HG02678 (cell line): ENCODE results near the gene CCDC70.

Source experiments
- ATAC-seq: cut with Tn5 transposase; IDR thresholded peaks from one replicate; pipeline ENCODE4 v1.9.1; 2021; ENCODE audit warnings: mild to moderate bottlenecking, moderate library complexity; ENCODE audit not compliant: unreplicated experiment

The CCDC70 gene

DNA sequence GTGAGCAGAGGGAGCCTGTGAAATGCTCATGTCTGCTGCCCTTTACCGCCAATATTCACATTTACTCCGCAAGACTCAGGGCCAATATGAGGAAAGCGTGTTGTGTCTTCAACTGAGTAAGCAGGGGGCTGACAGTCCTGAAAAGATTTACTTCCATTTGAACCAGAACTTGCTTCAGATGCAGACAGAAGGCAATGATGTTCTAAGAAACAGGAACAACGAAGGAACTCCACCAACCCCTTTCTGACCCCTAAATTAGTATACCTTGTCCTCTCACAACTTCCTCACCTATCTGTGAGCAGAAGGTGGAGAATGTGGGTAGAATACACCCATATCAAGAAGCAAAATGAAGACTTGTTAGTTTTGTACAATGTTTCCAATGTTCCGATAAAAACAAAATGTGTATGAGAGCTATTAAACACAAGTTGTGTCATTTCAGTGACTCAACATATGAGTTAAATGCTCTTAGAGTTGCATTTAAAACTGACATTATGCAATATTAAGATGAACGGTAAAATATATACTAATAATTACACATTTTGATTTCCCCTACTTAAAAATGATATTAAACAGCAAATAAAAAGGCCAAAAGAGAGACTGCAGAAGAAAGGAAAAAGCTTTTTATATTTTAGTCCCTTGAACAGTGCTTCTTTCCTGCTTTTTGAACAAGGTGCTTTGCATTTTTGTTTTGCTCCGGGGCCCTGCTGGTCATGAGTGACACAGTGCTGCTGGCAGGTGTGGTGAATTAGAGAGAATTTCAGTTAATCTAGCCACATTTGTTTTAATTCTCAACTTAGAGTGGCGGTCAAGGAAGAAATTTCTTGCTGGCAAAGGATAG, 32.8 kb upstream of the CCDC70 start:
- no peak for ATAC-seq

DNA sequence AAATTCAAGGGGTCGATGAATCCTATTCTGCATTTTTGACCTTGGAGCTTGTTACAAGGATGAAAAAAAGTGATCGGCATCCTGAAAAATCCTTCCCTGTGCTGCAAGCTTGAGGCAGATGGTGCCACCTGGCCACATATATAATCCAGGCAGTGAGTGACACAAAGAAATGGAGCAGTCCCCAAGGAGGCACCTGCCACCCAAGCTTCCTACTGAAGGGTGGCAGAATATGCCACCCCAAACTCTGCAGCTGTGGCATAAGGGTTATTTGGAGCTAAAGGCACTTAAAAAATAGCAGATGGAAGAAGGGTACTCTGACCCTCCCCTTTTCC, 32.2 kb upstream of the CCDC70 start:
- ATAC-seq: no peak

DNA sequence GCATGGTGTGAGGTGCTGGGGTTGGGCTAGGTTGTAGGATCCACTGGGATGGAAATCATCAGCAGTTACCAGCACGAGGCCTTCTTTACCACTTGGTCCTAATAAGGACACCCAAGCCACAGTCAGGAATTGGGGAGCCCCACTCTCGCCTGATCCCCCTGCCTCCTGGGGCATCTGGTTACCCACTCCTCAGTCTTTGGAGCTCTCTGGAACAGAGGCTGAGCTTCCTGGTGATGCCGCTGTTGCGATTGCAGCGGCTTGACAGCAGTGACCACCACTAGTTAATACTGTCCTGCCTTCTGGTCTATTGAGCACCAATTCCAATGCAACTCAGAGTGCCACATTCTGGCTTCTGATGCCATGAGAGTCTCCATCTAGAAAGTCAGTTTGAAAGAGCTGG, 30.2 kb upstream of the CCDC70 start:
- ATAC-seq: no peak

DNA sequence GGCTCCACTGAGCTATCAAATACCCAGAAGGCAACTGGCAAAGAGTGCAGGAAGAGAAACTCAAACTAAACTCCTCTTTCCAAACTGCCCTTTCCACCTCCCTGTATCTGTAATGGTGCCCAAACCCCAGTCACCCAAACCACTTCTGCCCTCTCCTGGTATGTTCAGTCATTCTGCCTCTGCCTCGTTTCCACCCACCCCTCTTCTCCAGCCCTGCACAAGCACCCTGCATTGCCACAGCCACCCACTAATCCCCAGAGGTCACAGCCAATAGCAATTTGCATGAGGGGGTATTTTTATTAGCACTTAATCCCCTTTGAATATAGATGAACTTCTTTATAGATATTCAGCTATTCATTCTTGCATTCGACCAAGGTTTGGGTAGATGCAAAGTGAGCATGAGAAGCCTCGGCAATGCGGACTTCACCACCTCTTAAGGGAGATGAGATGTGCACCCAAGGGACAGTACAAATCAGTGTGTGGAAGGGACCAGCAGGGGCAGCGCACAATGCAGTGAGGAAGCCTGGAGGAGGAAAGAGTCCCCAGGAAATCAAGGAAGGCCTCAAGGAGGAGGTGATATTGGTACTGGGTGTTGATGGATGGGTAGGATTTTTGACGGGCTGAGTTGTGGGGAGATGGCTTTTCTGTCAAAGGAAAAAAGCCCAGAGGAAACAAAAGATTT, 29.2 kb upstream of the CCDC70 start:
- ATAC-seq: peak; percentile 81

DNA sequence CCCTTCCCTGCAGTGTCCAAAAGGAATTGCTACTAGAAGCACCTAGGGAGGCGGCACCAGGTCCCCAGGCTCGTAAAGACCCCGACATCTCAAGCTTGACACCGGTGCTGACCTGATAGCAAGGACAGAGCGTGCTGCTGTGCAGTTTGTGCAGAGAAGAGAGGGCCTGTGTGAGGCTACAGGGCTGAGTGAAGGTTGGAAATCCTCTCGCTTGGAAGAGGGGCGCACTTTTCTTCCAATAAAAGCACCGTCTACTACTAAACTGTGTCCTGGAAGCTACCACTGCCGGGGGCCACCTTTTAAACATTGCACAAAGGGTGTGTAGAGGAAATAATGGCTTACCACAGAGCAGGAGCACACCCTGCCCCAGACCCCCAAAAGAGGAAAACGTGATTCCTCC, 27.8 kb upstream of the CCDC70 start:
- ATAC-seq: no peak

DNA sequence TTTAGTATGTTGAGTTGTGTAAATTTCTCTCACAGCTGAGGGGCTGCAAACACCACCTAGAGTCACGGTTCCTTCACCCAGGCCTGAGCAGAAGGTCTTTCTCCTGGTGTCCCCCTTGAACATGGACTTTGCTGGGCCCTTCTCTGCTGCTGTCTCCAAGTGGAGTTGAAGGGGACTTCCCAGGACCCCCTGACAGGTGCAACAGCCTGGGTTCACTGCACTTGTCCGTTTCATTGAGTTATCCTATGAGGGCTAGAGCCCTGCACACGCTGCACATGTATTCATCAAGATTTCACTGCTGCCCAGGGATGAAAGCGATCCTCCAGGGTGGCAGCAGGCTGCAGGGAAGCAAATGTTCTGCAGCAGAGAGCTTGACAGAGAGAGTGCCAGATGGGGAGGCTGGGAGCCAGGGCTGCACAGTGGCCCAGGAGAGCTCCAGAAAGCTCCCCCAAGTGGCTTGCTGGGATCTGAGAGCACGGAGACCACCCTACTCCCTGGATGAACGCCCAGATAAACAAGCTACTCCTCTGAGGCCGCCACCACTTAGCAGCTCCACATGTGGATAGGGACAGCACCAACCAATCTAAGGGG, 27.1 kb upstream of the CCDC70 start:
- no peak for ATAC-seq

DNA sequence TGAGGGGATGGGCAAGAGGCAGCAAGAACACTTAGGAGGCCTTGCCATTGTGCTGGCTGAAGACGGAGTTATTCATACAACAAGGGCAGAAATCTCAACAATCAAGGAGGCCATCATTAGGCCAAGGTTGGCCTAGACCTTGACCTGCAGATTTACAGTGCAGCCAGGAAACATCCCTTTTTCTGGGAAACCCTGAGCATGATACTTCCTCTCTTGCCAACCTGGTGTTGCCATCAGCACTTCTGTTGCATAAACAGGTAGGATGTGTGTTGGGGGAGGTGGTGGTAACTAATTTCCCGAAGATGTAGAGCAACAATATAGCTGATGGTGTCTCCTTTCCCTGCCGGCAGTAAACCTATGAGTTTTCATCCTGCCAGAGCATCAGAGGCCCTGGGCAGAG, 24.8 kb upstream of the CCDC70 start:
- no peak for ATAC-seq

DNA sequence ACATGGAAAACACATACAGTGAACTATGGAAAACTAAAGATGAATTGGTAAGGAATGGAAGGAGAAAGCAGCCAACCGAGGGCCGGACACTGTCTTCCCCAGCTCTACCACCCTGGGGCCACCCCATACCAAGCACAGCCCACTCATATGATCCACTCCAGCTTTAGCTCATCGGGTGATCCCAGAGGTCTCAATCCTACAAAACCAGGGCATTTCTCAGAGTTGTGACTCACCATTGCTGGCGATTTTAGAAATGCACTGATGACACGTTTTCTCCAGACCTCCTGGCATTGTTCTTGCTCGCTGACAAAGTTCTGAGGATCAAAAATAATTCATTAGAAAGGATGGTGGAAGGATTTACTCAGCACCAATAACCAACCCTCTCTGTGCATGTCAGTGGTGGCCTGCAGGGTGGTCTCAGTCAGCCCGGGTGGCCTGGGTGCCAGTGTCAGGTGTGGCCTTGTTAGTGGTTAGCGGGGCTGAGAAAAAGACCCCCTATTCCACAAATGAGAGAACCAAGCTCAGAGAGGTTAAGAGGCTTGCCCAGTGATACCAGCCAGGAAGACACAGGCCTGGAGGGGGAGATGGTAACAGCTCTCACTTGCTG, 23.4 kb upstream of the CCDC70 start:
- ATAC-seq: no peak

DNA sequence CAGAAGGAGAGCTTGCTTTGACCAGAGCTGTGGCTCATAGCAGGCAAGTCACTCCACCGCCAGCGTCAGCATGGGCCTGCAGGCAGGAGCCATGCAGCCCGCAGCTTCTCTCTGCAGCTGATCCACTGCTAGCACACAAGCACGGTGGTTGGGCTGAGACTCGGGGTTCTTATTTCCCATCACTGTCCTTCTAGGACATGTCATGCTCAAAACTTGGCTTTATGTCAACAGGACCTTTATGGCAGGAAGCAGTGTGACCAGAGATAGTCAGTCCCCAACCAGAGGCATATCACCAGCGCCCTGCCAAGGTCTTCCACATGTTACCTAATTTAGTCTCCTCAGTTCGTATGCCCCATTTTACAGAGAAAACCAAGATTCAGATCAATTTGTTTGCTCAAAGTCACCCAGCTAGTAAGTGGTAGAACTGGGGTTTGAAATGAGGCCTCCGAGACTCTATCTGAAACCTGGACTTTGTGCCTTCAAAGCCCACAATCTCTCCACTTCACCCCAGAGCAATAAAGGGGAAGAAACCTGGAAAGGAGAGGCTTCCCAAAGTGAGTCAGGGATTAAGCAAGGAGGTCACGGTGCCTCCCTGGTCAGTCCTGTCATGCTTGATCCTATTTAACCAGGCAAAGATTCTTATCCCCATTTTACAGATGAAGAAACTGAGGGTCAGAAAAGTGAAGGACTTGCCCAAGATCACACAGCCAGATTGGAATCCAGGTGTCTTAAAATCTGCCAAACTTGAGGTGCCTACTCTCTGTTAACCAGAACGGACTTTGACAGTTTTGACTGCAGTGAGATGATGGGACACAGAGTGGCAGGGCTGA, 21.8 kb upstream of the CCDC70 start:
- no peak for ATAC-seq

DNA sequence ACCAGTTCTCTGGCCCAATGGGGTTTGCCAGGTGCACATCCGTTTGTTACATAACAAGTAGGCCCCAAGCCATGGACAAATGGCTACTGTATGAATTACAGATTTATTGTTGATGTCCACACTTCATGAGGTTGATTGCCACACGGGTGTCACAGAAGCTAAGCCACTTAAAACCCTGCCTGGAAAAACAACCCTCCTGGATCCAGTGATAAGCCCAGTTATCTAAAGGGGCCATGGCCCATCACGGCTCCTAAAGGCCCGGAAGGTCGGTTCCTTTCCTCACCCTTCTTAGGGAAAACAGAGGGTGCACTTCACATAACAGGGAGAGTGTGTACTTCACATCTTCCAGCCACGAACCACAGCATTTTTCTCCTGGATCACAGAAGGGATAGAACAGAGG, 20.9 kb upstream of the CCDC70 start:
- ATAC-seq: no peak

DNA sequence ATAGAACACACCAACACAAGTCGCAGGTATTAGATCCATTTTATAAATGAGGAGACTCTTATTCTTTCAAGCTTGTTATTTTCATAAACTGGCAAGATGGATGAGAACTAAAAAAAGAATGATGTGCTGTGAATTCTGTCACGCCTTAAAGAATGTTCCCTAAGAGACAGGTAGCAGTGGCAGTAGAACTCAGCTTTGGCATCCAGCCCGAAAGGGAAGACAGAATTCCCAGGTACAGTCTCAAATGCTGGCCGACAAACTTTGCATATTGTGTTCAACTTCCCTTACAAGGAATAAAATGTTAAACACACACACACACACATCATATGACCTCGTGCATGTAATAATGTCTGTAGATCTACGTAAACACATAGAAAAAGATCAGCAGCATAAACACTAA, 20.0 kb upstream of the CCDC70 start:
- ATAC-seq: no peak

DNA sequence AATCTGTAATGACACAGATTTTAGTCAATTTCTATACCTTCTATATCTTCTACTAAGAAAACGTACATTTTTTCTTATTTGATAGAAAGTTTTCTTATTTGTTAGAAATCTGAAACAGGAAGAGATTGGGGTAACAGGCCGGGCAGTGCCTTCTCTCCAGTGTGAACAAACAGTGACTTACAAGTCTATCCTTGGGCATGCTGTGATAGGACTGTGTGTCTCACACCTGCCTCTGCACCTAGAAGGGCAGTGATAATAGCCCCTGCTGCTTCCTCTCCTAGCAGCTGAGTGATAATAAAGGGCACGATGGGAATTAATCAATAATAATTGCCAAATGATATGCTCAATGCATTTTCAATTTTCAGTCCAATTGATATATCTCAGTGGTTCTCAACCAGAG, 18.2 kb upstream of the CCDC70 start:
- ATAC-seq: no peak

DNA sequence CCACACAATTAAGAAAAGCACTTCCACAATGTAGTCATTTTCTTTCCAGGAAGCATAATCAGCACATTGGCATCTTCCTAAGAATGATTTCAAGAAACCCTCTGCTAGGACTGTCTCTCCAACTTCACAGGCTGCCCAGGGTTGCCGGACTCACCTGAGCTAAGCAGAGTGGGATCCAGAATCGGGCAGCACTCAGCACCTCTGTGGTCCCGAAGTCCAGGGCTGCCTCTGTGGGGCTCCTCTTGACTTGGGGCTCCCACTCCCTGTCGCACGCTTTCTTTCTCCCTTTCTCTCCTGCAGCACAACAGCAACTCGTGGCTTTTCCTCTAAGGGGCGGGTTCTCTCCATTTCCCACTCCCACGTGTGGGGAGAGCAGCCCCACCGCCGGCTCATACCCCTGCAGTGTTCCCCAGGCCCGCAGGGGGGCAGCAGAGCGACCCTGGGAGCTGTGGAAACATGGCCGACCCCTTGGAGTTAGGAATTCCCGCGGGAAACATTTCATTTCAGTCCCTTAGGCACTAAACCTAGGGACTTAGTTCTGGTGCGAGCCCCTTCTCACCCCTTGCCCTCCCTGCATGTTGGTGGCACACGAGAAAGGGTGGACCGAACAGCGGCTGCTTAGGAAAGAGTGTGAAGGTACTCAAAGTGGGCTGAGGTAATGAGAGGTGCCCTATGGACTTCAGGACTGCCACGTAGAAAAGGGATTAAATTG, 16.8 kb upstream of the CCDC70 start, which contains the start of gene TMEM272:
Gene TMEM272, minus strand, starts transcription at position 316 of the 712 bp plus-strand sequence. CDS start 6,647 bp downstream, outside the sequence.
- no peak for ATAC-seq

DNA sequence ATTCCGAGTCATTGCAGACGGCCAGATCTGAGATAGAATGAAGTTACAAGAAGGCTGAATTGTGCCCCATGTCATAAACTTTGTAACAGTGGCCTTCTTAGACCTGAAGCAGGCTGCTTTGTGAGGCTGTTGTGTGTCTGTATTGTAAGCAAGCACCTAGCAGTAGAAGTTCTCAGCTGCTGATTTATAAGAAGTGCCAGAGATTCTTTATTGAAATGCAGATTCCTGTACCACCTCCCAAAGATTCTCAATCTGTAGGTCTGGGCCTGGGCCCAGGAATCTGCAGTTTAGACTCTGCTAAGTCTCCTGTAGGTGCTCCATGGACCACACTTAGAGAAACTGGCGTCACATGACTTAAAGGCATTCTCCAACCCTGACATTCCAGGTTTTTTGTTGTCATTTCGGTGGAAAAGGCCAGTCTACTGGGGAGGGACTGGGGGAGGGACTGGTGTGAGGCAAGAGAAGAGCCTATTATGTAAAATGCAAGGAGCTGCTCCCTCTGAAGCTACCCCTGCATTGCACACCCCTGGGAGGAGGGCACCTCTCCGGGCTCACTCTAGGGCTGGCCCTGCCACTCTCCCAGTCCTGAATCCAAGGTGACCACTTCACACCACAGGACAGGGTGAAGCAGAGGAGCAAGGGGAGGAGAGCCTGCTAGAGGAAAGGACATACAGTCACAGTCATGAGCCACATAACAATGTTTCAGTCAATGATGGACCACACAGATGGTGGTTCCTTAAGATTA, 16.0 kb upstream of the CCDC70 start:
- ATAC-seq: no peak

DNA sequence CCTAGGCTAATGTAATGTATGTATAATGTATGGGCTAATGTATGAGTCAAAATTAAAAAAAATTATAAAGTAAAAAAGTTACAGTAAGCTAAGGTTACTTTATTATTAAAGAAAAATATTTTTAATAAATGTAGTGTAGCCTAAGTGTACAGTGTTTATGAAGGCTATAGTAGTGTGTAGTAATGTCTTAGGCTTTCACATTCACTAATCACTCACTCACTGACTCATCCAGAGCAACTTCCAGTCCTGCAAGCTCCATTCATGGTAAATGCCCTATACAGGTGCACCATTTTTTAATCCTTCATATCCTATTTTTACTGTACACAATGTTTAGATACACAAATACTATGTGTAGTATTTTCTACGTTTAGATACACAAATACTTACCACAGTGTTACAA, 15.0 kb upstream of the CCDC70 start:
- ATAC-seq: no peak

DNA sequence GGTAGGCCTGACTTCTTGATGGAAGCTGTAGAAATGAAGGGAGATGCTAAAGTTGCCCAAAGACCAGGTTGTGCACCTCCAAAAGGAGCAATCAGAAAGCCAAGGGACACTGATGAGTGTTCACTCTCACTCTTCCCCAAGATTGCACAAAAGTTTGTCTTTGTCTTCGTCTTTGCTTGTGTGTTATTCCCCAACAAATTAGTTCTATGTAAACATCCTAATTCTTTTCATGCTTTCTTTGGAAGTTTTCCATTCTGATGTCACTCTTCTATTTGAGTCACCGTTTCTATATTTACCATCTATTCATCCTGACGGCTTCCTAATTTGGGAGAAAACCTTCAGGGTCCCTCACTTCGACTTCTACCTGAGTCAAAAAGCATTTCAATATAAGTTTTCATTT, 13.1 kb upstream of the CCDC70 start:
- no peak for ATAC-seq

DNA sequence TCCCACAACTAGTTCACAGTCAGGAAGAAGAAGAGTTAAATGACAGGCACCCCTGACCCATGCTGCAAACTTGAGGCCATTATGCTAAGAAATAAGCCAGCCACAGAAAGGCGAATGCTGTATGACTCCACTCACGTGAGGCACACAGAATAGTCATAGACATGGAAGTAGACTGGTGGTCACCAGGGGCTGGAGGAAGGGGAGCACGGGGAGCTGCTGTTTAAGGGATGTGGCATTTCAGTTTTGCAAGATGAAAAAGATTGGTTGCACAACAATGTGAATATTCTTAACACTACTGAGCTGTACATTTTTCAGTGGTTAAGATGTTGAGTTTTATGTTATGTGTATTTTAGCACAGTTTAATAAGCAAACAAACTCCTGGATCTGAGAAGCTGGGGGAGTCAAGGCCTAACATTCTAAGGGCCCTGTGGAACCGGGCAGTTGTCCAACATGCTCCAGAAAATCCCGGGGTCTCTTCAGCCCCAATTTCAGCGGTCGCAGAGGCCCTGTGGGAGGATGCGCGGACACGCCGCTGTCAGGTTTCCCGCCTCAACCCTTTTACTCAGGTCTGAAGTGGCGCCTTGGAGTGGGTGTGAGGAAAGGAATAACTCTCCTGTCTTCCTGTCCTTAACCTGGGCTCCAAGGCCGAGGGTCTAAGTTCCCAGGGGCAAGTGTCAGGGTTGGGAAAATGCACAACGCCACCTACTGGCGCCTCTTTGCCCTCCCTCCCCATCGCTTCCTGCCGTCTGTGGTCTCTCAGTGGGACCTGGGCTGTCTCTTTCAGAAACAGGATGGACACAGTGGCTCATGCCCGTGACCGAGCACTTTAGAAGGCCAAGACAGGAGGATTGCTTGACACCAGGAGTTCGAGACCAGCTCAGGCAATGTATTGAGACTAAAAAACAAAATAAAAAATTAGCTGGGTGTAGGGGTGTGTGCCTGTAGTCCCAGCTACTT, 12.3 kb upstream of the CCDC70 start:
- peak; percentile 50 for ATAC-seq

DNA sequence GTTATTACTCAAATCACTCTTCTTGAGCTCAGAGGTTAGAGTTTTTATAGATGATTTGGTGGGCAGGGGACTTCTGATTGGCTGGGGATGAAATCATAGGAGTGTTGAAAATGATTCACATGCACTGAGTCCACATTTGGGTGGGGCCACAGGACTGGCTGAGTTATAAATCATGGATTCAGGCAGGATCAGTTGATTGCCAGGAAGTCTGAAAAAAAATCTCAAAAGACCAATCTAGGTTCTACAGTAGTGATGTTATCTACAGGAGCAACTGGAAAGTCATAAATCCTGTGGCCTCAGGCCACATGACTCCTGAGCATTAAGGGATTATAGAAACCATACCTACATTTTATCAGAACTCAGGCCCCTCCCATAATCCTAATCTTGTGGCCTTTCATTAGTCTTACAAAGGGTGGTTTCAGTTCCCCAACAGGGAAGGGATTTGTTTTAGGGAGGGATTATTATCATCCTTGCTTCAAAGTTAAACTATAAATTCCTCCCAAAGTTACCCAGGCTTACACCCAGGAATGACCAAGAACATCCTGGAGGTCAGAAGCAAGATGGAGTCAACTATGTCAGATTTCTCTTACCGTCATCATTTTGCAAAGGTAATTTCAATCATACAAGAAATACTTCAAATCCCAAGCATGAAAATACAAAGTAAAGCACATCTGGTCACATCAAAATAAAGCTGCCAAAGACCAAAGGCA, 5.6 kb upstream of the CCDC70 start:
- no peak for ATAC-seq
